Measurements from ENCODE around the gene ZNF597. TPM values are rescaled to one million over a fixed set of nuclear protein-coding genes. Genes with fewer than 3 reads are reported as not detected.

The ZNF597 gene
- total and polyA plus RNA-seq, 9 donors = 1.6 to 2.4 (median 2.0) TPM

DNA sequence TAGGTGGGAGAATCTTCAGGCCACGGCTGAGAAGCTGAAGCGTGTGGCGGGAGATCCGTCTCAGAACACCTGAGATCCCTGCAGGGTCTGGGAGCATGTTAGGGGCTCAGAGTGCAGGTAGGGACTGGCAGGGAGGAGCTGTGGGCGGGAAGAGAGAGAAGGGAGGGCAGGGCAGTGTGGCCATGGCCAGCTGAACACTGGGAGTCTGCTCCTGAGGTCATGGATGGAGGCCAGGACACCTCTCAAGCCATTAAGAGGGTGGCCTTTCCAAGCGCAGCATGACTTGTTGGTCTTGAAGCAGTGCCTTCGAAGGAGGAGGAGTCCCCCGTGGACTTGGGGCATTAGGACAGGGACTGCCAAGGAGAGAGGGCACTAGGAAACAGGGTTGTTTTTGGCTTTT, 23.9 kb upstream of the ZNF597 start:
- H3K27ac ChIP-seq (ENCODE audit: low read length) = no peak overlapping the region
- H3K4me3 ChIP-seq (ENCODE audit: low read length) = no peak overlapping the region
- no peaks in the 10 kb centered on the region for H3K9me3 ChIP-seq (replicated peaks; ENCODE audit: control insufficient read depth, low read depth, low read length)
- no peak for DNase-seq
- WGBS (ENCODE audit: insufficient coverage) = 86% methylated on average over 8 of the region's 8 CpGs
- H3K36me3 ChIP-seq (ENCODE audit: control insufficient read depth, insufficient read depth, low read length) = peaks cover 42% of the 10 kb centered on the region
- peaks cover 11% of the 10 kb centered on the region for H3K4me1 ChIP-seq (ENCODE audit: control insufficient read depth, insufficient read depth, low read length)
- H3K27me3 ChIP-seq (ENCODE audit: control insufficient read depth, insufficient read depth, low read length) = no peaks in the 10 kb centered on the region

DNA sequence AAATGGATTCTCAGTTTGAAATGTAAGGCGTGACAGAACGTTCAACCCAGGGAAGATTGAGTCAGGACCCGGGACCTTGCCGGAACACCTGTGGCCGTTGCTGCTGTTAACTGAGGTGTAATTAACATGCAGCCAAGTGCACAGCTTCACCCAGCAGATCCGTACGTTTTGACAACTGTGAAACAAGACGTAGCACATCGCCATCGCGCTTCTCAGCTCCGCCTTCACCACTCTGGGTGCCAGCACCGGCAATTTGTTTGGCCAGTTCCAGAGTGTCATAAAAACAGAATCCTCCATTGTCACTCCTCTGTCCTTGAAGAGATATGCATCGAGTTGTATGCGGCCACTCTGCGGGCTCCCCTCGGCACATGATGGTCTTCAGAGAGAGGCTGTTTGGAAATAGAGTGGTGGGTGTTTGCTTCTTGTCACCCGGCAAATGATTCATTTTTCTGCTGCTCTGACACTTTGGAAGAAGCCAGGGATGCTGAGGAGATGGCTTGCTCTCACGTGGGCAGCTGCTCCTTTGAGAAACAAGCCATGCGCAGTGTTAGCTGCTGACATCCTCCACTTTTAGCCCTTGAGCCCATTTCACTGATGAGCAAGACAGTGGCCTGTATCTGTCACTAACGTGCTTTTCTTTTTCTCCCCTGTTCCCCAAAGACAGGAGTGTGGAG, 22.7 kb upstream of the ZNF597 start:
- WGBS (ENCODE audit: insufficient coverage) = 85% methylated on average over 15 of the region's 21 CpGs
- Histone ChIP-seq H3K4me3 (ENCODE audit: low read length) (no peak overlapping the region), H3K36me3 (ENCODE audit: control insufficient read depth, insufficient read depth, low read length) (peaks cover 36% of the 10 kb centered on the region), H3K27ac (ENCODE audit: low read length) (no peak overlapping the region), H3K27me3 (ENCODE audit: control insufficient read depth, insufficient read depth, low read length) (no peaks in the 10 kb centered on the region), H3K4me1 (ENCODE audit: control insufficient read depth, insufficient read depth, low read length) (peaks cover 17% of the 10 kb centered on the region), H3K9me3 (replicated peaks; ENCODE audit: control insufficient read depth, low read depth, low read length) (no peaks in the 10 kb centered on the region)
- DNase-seq = no peak

DNA sequence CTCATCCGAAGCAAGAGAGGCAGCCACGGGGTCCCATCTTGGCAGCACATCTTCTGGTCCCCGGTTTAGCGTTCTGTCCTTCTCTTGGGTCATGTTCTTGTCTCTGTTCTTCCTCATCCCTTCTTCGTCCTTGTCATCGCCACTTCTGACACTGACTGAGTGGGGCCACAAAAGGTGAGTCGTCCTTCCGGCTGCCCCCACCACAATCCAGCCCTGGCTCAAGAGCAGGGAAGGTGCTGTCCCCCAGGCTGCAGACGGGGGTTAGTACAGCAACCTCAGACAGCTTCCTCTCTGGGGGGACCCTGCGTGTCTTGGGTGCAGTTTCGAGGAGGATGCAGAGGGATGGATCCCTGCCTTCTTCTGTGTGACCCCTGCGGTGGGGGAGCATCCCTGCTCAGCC, 22.0 kb upstream of the ZNF597 start:
- H3K36me3 ChIP-seq (ENCODE audit: control insufficient read depth, insufficient read depth, low read length) = peaks cover 36% of the 10 kb centered on the region
- H3K27ac ChIP-seq (ENCODE audit: low read length) = no peak overlapping the region
- DNase-seq = no peak
- no peaks in the 10 kb centered on the region for H3K27me3 ChIP-seq (ENCODE audit: control insufficient read depth, insufficient read depth, low read length)
- WGBS (ENCODE audit: insufficient coverage) = 88% methylated on average over 11 of the region's 12 CpGs
- no peaks in the 10 kb centered on the region for H3K9me3 ChIP-seq (replicated peaks; ENCODE audit: control insufficient read depth, low read depth, low read length)
- H3K4me1 ChIP-seq (ENCODE audit: control insufficient read depth, insufficient read depth, low read length) = peaks cover 22% of the 10 kb centered on the region
- no peak overlapping the region for H3K4me3 ChIP-seq (ENCODE audit: low read length)

DNA sequence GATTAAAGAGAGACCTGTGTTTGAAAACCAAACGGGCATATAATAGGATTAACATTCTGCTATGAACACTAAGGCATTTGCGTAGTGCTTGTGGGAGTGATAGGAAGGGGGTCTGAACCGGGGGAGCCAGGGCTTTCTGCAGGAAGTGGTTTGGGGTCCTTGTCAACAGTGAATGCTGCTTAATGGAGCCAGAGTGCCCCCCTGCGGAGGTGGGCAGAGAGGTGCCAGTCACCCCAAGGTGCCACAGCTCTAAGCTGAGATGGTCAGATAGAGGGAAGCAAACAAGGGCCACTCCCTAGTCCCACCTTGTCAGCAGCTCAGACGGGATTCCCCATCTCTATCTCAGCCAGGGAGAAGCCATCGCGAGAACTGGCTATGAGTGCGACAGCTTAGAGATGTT, 17.8 kb upstream of the ZNF597 start:
- Histone ChIP-seq H3K4me3 (ENCODE audit: low read length) (no peak overlapping the region), H3K9me3 (replicated peaks; ENCODE audit: control insufficient read depth, low read depth, low read length) (no peaks in the 10 kb centered on the region), H3K4me1 (ENCODE audit: control insufficient read depth, insufficient read depth, low read length) (peaks cover 52% of the 10 kb centered on the region), H3K27me3 (ENCODE audit: control insufficient read depth, insufficient read depth, low read length) (no peaks in the 10 kb centered on the region), H3K27ac (ENCODE audit: low read length) (no peak overlapping the region), H3K36me3 (ENCODE audit: control insufficient read depth, insufficient read depth, low read length) (peaks cover 9% of the 10 kb centered on the region)
- WGBS (ENCODE audit: insufficient coverage) = 75% methylated on average over 2 of the region's 8 CpGs
- DNase-seq = no peak

DNA sequence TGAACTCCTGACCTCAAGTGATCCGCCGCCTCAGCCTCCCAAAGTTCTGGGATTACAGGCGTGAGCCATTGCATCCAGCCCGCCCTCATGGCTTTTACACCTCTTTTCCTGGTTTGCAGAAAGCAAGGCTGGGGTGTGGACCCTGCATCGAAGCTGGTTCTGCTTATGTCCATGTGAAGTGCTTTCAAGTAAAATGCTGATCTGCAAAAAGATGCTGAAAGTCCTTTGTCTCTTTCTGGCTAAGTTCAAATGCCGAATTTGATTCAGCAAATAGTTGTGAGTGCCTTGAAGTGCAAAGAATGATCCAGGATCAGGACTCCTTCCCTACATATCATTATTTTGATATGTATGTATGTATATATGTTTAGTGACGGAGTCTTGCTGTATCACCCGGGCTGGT, 17.3 kb upstream of the ZNF597 start:
- peaks cover 56% of the 10 kb centered on the region for H3K4me1 ChIP-seq (ENCODE audit: control insufficient read depth, insufficient read depth, low read length)
- H3K9me3 ChIP-seq (replicated peaks; ENCODE audit: control insufficient read depth, low read depth, low read length) = no peaks in the 10 kb centered on the region
- no peak overlapping the region for H3K4me3 ChIP-seq (ENCODE audit: low read length)
- 86% methylated on average over 5 of the region's 8 CpGs for WGBS (ENCODE audit: insufficient coverage)
- DNase-seq = no peak
- no peak overlapping the region for H3K27ac ChIP-seq (ENCODE audit: low read length)
- peaks cover 3% of the 10 kb centered on the region for H3K36me3 ChIP-seq (ENCODE audit: control insufficient read depth, insufficient read depth, low read length)
- no peaks in the 10 kb centered on the region for H3K27me3 ChIP-seq (ENCODE audit: control insufficient read depth, insufficient read depth, low read length)

DNA sequence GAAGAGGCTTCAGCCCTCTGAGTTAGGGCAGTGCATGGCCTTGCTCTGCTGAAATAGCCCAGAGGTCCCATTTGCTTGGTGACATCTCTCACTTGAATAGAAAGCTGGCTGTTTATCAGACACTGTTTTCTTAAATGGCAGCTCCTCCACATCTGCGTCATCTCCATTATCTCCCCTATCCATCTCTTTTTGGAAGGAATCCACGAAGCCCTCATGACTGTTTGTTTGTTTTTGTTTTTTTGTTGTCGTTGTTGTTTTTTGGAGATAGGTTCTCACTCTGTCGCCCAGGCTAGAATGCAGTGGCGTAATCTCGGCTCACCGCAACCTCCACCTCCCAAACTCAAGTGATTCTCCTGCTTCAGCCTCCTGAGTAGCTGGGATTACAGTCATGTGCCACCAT, 16.8 kb upstream of the ZNF597 start:
- Histone ChIP-seq H3K9me3 (replicated peaks; ENCODE audit: control insufficient read depth, low read depth, low read length) (no peaks in the 10 kb centered on the region), H3K4me1 (ENCODE audit: control insufficient read depth, insufficient read depth, low read length) (peaks cover 56% of the 10 kb centered on the region), H3K4me3 (ENCODE audit: low read length) (no peak overlapping the region), H3K27ac (ENCODE audit: low read length) (peak overlapping the region; percentile 42), H3K36me3 (ENCODE audit: control insufficient read depth, insufficient read depth, low read length) (no peaks in the 10 kb centered on the region), H3K27me3 (ENCODE audit: control insufficient read depth, insufficient read depth, low read length) (no peaks in the 10 kb centered on the region)
- no peak for DNase-seq
- WGBS (ENCODE audit: insufficient coverage) = no CpG with 5 or more reads among the region's 7 CpGs

DNA sequence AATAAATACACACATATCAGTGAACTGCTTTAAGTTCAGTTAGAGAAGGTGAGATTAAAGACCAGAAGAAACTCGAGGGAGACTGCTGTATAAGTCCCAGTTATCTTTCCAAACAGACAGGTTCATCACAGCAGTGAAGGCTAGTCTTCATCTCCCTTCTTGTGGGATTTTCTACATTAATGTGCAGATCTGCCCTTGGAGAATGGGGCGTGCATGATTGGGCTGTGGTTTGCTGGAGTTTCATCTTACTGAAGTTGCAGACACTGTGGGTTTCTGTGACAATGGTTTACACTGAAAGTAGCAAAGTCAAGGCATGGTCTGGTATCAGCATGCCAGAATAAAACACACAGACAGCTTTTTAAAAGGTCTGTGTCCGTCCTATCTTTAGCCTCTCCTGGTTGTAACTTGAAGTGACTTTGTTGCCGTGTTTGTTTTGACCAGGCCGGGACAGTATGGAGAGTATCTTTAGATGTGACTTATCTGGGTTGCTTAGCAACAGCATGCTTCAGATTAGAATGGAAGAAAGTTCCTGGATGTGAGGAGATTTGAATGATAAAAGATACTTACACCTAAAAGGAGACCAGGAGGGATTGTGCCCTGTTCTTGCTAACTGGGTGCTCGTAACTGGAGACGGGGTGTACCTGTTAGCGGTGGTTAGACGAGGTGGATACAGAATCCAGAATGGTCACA, 16.2 kb upstream of the ZNF597 start:
- Histone ChIP-seq H3K9me3 (replicated peaks; ENCODE audit: control insufficient read depth, low read depth, low read length) (no peaks in the 10 kb centered on the region), H3K27me3 (ENCODE audit: control insufficient read depth, insufficient read depth, low read length) (no peaks in the 10 kb centered on the region), H3K4me3 (ENCODE audit: low read length) (peak overlapping the region; percentile 62), H3K27ac (ENCODE audit: low read length) (peak overlapping the region; percentile 85), H3K36me3 (ENCODE audit: control insufficient read depth, insufficient read depth, low read length) (no peaks in the 10 kb centered on the region), H3K4me1 (ENCODE audit: control insufficient read depth, insufficient read depth, low read length) (peaks cover 54% of the 10 kb centered on the region)
- WGBS (ENCODE audit: insufficient coverage) = 62% methylated on average over 8 of the region's 9 CpGs
- no peak for DNase-seq

DNA sequence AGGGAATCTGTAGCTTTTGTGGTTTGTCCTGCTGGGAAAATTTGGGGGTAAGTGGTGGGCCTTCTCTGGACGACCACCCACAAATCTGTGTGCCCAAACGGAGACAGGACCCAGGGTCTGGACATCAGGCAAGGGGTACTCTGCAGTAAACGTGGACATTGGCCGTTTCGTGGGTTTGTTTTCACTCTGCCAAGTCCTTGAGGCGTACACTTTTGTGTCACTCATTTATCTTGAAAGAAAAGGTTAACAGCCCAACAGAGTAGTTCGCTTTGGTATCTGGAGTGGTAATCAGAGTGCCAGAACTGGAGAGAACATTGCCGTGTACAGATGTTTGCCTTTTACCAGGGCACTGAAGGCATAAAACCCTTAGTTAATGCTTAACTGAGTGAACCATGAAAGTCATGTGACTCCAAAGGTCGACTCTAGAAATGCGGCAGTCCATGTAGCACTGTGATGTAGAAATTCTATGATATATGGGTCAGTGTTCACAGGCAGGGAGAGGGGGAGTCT, 15.6 kb upstream of the ZNF597 start:
- H3K27ac ChIP-seq (ENCODE audit: low read length) = peak overlapping the region; percentile 85
- no peaks in the 10 kb centered on the region for H3K36me3 ChIP-seq (ENCODE audit: control insufficient read depth, insufficient read depth, low read length)
- 10% methylated on average over 7 of the region's 10 CpGs for WGBS (ENCODE audit: insufficient coverage)
- H3K27me3 ChIP-seq (ENCODE audit: control insufficient read depth, insufficient read depth, low read length) = no peaks in the 10 kb centered on the region
- H3K4me3 ChIP-seq (ENCODE audit: low read length) = peak overlapping the region; percentile 62
- peaks cover 48% of the 10 kb centered on the region for H3K4me1 ChIP-seq (ENCODE audit: control insufficient read depth, insufficient read depth, low read length)
- no peak for DNase-seq
- H3K9me3 ChIP-seq (replicated peaks; ENCODE audit: control insufficient read depth, low read depth, low read length) = no peaks in the 10 kb centered on the region

DNA sequence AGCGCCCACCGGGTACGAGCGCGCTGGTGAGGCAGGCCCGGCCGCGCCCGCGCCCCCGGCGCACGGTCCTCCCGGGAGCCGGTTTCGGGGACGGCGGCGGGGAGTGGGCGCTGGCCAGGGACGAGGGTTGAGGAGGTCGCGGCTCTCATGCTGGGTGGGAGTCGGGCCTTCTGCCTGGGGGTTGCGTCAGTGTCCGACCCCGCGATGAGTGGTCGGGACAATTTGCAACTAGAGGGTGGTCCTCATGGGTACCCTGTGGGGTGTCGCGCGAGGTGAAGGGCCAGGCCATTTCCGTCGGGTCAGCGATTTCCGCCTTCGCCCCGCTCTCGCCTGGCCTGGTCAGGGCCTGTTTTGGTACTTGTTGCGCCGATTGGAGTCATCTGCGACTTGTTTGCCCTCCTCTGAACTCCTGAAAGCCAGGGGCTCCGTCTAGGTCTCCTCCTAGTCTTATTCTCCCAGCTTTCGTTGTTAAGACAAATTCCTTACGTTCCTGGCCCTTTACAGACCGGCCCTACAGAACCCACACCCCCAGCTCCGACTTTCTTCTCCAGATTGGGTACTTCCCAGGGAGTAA, 15.1 kb upstream of the ZNF597 start:
- DNase-seq = peak; percentile 48
- Histone ChIP-seq H3K36me3 (ENCODE audit: control insufficient read depth, insufficient read depth, low read length) (no peaks in the 10 kb centered on the region), H3K27ac (ENCODE audit: low read length) (peak overlapping the region; percentile 85), H3K4me3 (ENCODE audit: low read length) (peak overlapping the region; percentile 62), H3K27me3 (ENCODE audit: control insufficient read depth, insufficient read depth, low read length) (no peaks in the 10 kb centered on the region), H3K9me3 (replicated peaks; ENCODE audit: control insufficient read depth, low read depth, low read length) (no peaks in the 10 kb centered on the region), H3K4me1 (ENCODE audit: control insufficient read depth, insufficient read depth, low read length) (peaks cover 47% of the 10 kb centered on the region)
- WGBS (ENCODE audit: insufficient coverage) = under 1% methylated on average over 41 of the region's 47 CpGs

DNA sequence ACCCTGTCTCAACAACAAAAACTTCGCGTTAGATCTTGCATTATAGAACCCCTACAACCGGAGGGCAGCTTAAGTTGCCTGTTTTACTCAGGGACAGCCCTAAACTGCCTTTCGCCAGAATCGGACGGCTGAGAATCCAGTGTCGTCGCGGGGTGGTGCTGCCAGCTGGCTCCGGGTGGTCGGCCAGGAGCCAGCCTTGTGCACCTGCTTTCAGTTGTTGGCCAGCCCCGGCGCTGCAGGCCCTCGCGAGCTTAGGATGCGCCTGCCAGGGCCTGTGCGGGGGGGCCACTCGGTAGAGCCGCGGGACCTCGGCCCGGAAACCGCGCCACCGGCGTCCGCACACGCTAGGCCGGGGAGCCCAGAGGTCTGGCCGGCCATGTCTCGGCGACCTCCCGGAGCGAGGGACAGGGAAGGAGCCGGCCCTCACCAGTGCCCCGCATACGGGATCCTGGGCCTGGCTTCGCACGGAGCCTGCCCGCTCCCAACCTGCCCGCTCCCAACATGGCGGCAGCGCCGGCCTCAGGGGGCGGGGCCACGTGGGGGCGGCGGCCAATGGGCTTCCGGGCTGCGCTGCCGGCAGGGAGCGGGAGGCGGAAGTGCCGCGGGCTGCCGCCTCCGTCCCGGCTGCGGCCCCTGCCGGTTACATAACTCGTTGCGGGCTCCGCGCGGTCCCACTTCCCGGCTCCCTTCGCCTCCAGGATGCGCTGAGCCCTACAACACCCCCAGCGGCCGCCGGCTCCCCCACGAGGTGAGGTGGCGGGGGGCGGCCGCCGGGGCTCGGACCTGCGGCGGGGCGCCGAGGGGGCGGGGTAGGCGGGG, 14.3 kb upstream of the ZNF597 start:
- H3K27me3 ChIP-seq (ENCODE audit: control insufficient read depth, insufficient read depth, low read length) = no peaks in the 10 kb centered on the region
- no peaks in the 10 kb centered on the region for H3K9me3 ChIP-seq (replicated peaks; ENCODE audit: control insufficient read depth, low read depth, low read length)
- H3K4me3 ChIP-seq (ENCODE audit: low read length) = peak overlapping the region; percentile 62
- peaks cover 47% of the 10 kb centered on the region for H3K4me1 ChIP-seq (ENCODE audit: control insufficient read depth, insufficient read depth, low read length)
- under 1% methylated on average over 76 of the region's 83 CpGs for whole genome bisulfite sequencing (ENCODE audit: insufficient coverage)
- peak; percentile 96 for DNase-seq
- H3K36me3 ChIP-seq (ENCODE audit: control insufficient read depth, insufficient read depth, low read length) = no peaks in the 10 kb centered on the region
- H3K27ac ChIP-seq (ENCODE audit: low read length) = peak overlapping the region; percentile 86

All from muscle of leg (tissue), 11 donors.